Panc1 (cell line): ENCODE results near the gene H3-3A. TPM values are rescaled to one million over a fixed set of nuclear protein-coding genes. Genes with fewer than 3 reads are reported as not detected.

Source experiments
- ATAC-seq: fragments of 200-7000 bp; cut with Tn5 transposase; 2 replicates; pipeline ENCODE4 v1.9.1; 2020; ENCODE audit warnings: mild to moderate bottlenecking, moderate library complexity
- BruUV-seq: library from RNA; stranded (reverse); fragments of 400-500 nt; replicated peaks from 2 replicates; lab custom pipeline; 2021; lab: Mats Ljungman, UMichigan
- CTCF ChIA-PET: fragments of 300-600 bp; sonication (Branson Sonifier 250); formaldehyde crosslinking; loops from one replicate; lab custom pipeline; 2022; ENCODE audit warnings: antibody characterized with exemption; lab: Charles Lee
- POLR2A ChIA-PET: fragments of 300-600 bp; sonication (Branson Sonifier 250); formaldehyde crosslinking; loops from one replicate; lab custom pipeline; 2022; ENCODE audit warnings: antibody characterized with exemption; lab: Charles Lee
- DNase-seq: peaks from one replicate; pipeline ENCODE4 v3.0.0-alpha.2; 2010; ENCODE audit warnings: low read depth, low spot score
- H3K27ac ChIP-seq: 2 replicates; pipeline ENCODE4 v1.5.1; 2011; ENCODE audit warnings: mild to moderate bottlenecking, low read length, inconsistent platforms
- H3K27me3 ChIP-seq: fragments of 200-500 bp; sonication (Bioruptor generic); 2 replicates; pipeline ENCODE4 v1.6.0; 2014; ENCODE audit warnings: low read length, inconsistent platforms; ENCODE audit not compliant: control insufficient read depth, insufficient read depth
- H3K36me3 ChIP-seq: fragments of 200-500 bp; sonication (Bioruptor generic); 2 replicates; pipeline ENCODE4 v1.5.1; 2014; ENCODE audit warnings: inconsistent platforms, mild to moderate bottlenecking, low read length, moderate library complexity; ENCODE audit not compliant: control insufficient read depth, insufficient read depth
- H3K4me1 ChIP-seq: 2 replicates; pipeline ENCODE4 v1.5.1; 2011; ENCODE audit warnings: inconsistent platforms, mild to moderate bottlenecking, low read length, moderate library complexity; ENCODE audit not compliant: control insufficient read depth, insufficient read depth
- H3K4me3 ChIP-seq, 2 experiments: 2 replicates each; pipeline ENCODE4 v1.5.1; 2011 to 2012; ENCODE audit warnings: low read depth in 2 of 2, low read length in 2 of 2, mild to moderate bottlenecking in 2 of 2, inconsistent platforms in 1 of 2, moderate library complexity in 1 of 2
- H3K9me3 ChIP-seq: fragments of 200-500 bp; sonication (Bioruptor generic); 2 replicates; pipeline ENCODE4 v1.5.1; 2014; ENCODE audit warnings: low read depth, mild to moderate bottlenecking, inconsistent platforms, low read length, moderate library complexity; ENCODE audit not compliant: control insufficient read depth, insufficient read depth
- CTCF ChIP-seq: fragments of 450-650 bp; IDR thresholded peaks from 2 replicates; pipeline ENCODE4 v1.5.1; 2017; ENCODE audit warnings: mild to moderate bottlenecking
- POLR2AphosphoS5 ChIP-seq: IDR thresholded peaks from 2 replicates; pipeline ENCODE4 v1.6.1; 2012; ENCODE audit warnings: mild to moderate bottlenecking, low read depth, low read length, moderate library complexity
- SIN3A ChIP-seq: IDR thresholded peaks from 2 replicates; pipeline ENCODE4 v1.6.1; 2012; ENCODE audit warnings: low read depth, mild to moderate bottlenecking, low read length, moderate library complexity, borderline replicate concordance; ENCODE audit not compliant: insufficient read depth
- TCF7L2 ChIP-seq: IDR thresholded peaks from 2 replicates; pipeline ENCODE4 v1.6.1; 2011; ENCODE audit warnings: mild to moderate bottlenecking, low read depth, low read length, inconsistent platforms
- in situ Hi-C: cut with HindIII; loops from 2 replicates; pipeline ENCODE4 v1.10.0; 2016; ENCODE audit warnings: low sequenced_read_pairs, low pct_unique_long_range_greater_than_20kb
- intact Hi-C: fragments of 100-400 bp; cut with micrococcal nuclease; formaldehyde crosslinking; loops from one replicate; pipeline ENCODE4 v1.10.0; 2022; ENCODE audit not compliant: unreplicated experiment
- total RNA-seq: library from RNA; stranded (reverse); gene quantifications from one replicate; pipeline ENCODE4 v1.2.1, GENCODE V29; 2021; ENCODE audit not compliant: unreplicated experiment
- TF ChIP-seq, protein P1 (sequence below), 2 experiments: IDR thresholded peaks; 2 replicates each; pipeline ENCODE4 v1.6.1; 2011 to 2012; ENCODE audit warnings: low read depth in 2 of 2, control low read depth in 1 of 2, low read length in 1 of 2, mild to moderate bottlenecking in 1 of 2, moderate library complexity in 1 of 2; ENCODE audit not compliant: insufficient read depth in 1 of 2

Gene H3-3A
- total RNA-seq, 1 experiment from 2014 or later: 404 TPM

DNA sequence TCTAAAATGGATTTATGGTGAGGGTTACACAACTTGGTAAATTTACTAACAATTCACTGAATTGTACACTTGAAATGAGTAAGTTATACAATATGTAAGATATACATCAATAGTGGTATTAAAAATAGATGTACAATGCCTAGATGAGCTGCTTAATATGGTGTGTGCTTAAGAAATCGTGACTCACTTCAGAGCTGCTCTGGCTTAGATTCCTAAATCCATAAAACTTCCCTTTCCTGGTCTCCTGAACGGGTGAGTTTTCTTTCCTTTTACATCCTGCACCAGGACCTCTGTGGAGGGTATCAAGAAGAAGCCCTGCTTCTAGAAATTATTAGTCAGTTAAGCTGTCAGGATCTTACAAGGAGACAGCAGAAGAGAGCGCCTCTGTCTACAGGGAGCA is 30.4 kb downstream of the H3-3A start:
- intact Hi-C loops (no loop called here), in situ Hi-C loops (no loop called here)
- no peaks in the 10 kb centered on the region for H3K4me1 ChIP-seq
- no peaks in the 10 kb centered on the region for H3K36me3 ChIP-seq
- ChIA-PET POLR2A (no interaction called here), CTCF (no interaction called here)
- H3K4me3 ChIP-seq: no peak overlapping the region
- no peak for ATAC-seq
- no peak overlapping the region for H3K27ac ChIP-seq
- TF ChIP-seq TCF7L2 (no peak), CTCF (no peak), SIN3A (no peak)
- TF ChIP-seq, protein P1, sequence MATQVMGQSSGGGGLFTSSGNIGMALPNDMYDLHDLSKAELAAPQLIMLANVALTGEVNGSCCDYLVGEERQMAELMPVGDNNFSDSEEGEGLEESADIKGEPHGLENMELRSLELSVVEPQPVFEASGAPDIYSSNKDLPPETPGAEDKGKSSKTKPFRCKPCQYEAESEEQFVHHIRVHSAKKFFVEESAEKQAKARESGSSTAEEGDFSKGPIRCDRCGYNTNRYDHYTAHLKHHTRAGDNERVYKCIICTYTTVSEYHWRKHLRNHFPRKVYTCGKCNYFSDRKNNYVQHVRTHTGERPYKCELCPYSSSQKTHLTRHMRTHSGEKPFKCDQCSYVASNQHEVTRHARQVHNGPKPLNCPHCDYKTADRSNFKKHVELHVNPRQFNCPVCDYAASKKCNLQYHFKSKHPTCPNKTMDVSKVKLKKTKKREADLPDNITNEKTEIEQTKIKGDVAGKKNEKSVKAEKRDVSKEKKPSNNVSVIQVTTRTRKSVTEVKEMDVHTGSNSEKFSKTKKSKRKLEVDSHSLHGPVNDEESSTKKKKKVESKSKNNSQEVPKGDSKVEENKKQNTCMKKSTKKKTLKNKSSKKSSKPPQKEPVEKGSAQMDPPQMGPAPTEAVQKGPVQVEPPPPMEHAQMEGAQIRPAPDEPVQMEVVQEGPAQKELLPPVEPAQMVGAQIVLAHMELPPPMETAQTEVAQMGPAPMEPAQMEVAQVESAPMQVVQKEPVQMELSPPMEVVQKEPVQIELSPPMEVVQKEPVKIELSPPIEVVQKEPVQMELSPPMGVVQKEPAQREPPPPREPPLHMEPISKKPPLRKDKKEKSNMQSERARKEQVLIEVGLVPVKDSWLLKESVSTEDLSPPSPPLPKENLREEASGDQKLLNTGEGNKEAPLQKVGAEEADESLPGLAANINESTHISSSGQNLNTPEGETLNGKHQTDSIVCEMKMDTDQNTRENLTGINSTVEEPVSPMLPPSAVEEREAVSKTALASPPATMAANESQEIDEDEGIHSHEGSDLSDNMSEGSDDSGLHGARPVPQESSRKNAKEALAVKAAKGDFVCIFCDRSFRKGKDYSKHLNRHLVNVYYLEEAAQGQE (IDR thresholded peaks at IDR 0.05; ENCODE audit: insufficient read depth in 1 of 2, low read depth in 2 of 2, low read length in 1 of 2): no peak
- DNase-seq: no peak
- H3K27me3 ChIP-seq: no peaks in the 10 kb centered on the region
- no peaks in the 10 kb centered on the region for H3K9me3 ChIP-seq
- no TSS peak for BruUV-seq

DNA sequence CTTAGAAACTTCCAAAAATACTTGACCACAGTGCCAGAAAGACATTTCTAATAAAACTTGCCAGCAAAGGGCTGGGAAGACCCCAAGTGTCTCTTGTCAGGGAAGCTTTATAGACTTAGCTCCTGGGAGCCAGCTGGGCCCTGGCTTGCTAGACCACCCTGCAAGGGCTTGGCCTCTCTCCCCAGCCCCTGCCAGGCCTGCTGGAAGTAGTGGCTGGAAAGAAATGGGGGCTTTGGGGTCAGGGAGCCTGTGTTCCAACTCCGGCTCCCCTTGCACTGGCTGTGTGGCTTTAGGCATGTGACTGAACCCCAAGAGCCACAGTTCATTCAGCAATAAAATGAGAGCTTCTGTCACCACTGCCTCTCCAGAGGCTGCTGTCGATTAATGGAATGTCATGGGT is 31.1 kb downstream of the H3-3A start:
- H3K36me3 ChIP-seq: no peaks in the 10 kb centered on the region
- ChIA-PET POLR2A (interaction anchor here (1.0 kb wide), 1 partner anchor 31 kb away, joined by 4 read pairs; the partner anchor contains the start of gene H3-3A), CTCF (interaction anchor here (0.5 to 0.7 kb wide), 3 partner anchors 25 to 117 kb away, joined by 3 to 5 read pairs (median 3); no protein-coding TSS in a partner anchor)
- no peaks in the 10 kb centered on the region for H3K9me3 ChIP-seq
- no peaks in the 10 kb centered on the region for H3K27me3 ChIP-seq
- in situ Hi-C loops: no loop called here
- TF ChIP-seq, protein P1 (IDR thresholded peaks at IDR 0.05; ENCODE audit: insufficient read depth in 1 of 2, low read depth in 2 of 2, low read length in 1 of 2): no peak
- TF ChIP-seq TCF7L2 (no peak), CTCF (no peak), POLR2AphosphoS5 (no peak)
- ATAC-seq: no peak
- DNase-seq: no peak
- no peak overlapping the region for H3K27ac ChIP-seq
- H3K4me1 ChIP-seq: no peaks in the 10 kb centered on the region
- intact Hi-C loops: no loop called here
- no peak overlapping the region for H3K4me3 ChIP-seq
- no TSS peak for BruUV-seq
